GM18505 (cell line): ENCODE measurements around the gene CFAP52.
"Not testable (repeated sequence)": the region's sequence is repeated elsewhere in the genome, so short reads cannot be mapped to it uniquely, and the experiment has no call there.

Experiments used
- ATAC-seq: cut with Tn5 transposase; IDR thresholded peaks from one replicate; pipeline ENCODE4 v1.9.1; 2021; ENCODE audit not compliant: unreplicated experiment
- POLR2A ChIP-seq: IDR thresholded peaks from 4 replicates; pipeline ENCODE4 v1.6.1; 2011; ENCODE audit warnings: borderline replicate concordance; ENCODE audit not compliant: insufficient read depth, insufficient read length; ENCODE audit errors: extremely low read depth

The CFAP52 gene

GRCh38 chr17:9594065-9594464 lies 17.6 kb downstream of the CFAP52 start:
- TF ChIP-seq POLR2A, result no peak
- no peak for ATAC-seq

GRCh38 chr17:9597638-9598037 lies 21.2 kb downstream of the CFAP52 start:
- ATAC-seq, result not testable (repeated sequence)

- TF ChIP-seq POLR2A, result no peak
- ATAC-seq, result no peak
Observed at GRCh38 chr17:9598661-9599060, 22.2 kb downstream of the CFAP52 start.

- not testable (repeated sequence) for ATAC-seq
Observed at GRCh38 chr17:9604583-9604982, 28.1 kb downstream of the CFAP52 start.

- TF ChIP-seq POLR2A, result no peak
Observed at GRCh38 chr17:9606453-9606852, 30.0 kb downstream of the CFAP52 start.

GRCh38 chr17:9607058-9607457 lies 30.6 kb downstream of the CFAP52 start:
- not testable (repeated sequence) for ATAC-seq

More at GRCh38 chr17:9606453-9606852, 30.0 kb downstream of the CFAP52 start:
- ATAC-seq, result no peak

- no peak for ATAC-seq
Observed at GRCh38 chr17:9611557-9611956, 35.1 kb downstream of the CFAP52 start.

GRCh38 chr17:9612006-9612405 lies 35.6 kb downstream of the CFAP52 start:
- no peak for ATAC-seq
- no peak for TF ChIP-seq POLR2A

More at GRCh38 chr17:9611557-9611956, 35.1 kb downstream of the CFAP52 start:
- TF ChIP-seq POLR2A, result no peak

- no peak for ATAC-seq
- TF ChIP-seq POLR2A, result no peak
Observed at GRCh38 chr17:9615486-9615885, 39.0 kb downstream of the CFAP52 start.

- ATAC-seq, result no peak
- TF ChIP-seq POLR2A, result no peak
Observed at GRCh38 chr17:9622961-9623360, 46.5 kb downstream of the CFAP52 start.

- no peak for TF ChIP-seq POLR2A
- ATAC-seq, result no peak
Observed at GRCh38 chr17:9628509-9628908, 52.1 kb downstream of the CFAP52 start.

GRCh38 chr17:9632741-9633140 lies 56.3 kb downstream of the CFAP52 start:
- no peak for ATAC-seq
- TF ChIP-seq POLR2A, result no peak

GRCh38 chr17:9635340-9635739 lies 58.9 kb downstream of the CFAP52 start:
- ATAC-seq, result no peak
- TF ChIP-seq POLR2A, result no peak

GRCh38 chr17:9636501-9636900 lies 60.1 kb downstream of the CFAP52 start:
- no peak for TF ChIP-seq POLR2A
- ATAC-seq, result no peak

GRCh38 chr17:9640388-9640787 lies 63.9 kb downstream of the CFAP52 start:
- not testable (repeated sequence) for ATAC-seq

- TF ChIP-seq POLR2A, result no peak
- ATAC-seq, result no peak
Observed at GRCh38 chr17:9643611-9644010, 67.2 kb downstream of the CFAP52 start.

GRCh38 chr17:9644910-9645751 lies 68.7 kb downstream of the CFAP52 start, which contains the start of gene USP43:
TSS of gene USP43 (plus strand) at chr17:9645517. CDS start at chr17:9645633, 116 bp downstream.
- no peak for TF ChIP-seq POLR2A
- ATAC-seq, result peak; percentile 59
